Stimulated activated CD8-positive, alpha-beta memory T cell treated with anti-CD3 and anti-CD28 coated beads, Interleukin-12 subunit alpha, Interleukin-12 subunit beta, amount 100 ng/mL, for 4 hours (primary cell): Measurements from ENCODE around the gene B4GALT5.
"Not testable (repeated sequence)": the region's sequence is repeated elsewhere in the genome, so short reads cannot be mapped to it uniquely, and the experiment has no call there.

Experiments
- DNase-seq: peaks from one replicate; pipeline ENCODE4 v3.0.0-alpha.2; 2020; ENCODE audit warnings: low read depth

The B4GALT5 gene, protein sequence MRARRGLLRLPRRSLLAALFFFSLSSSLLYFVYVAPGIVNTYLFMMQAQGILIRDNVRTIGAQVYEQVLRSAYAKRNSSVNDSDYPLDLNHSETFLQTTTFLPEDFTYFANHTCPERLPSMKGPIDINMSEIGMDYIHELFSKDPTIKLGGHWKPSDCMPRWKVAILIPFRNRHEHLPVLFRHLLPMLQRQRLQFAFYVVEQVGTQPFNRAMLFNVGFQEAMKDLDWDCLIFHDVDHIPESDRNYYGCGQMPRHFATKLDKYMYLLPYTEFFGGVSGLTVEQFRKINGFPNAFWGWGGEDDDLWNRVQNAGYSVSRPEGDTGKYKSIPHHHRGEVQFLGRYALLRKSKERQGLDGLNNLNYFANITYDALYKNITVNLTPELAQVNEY

GRCh38 chr20:49713753-49714712, at the start of gene B4GALT5:
Gene B4GALT5, minus strand, starts transcription at chr20:49713878. Its CDS starts 188 bp downstream, at chr20:49713690.
- peak; percentile 62 for DNase-seq

- DNase-seq = no peak
Observed at GRCh38 chr20:49762940-49763766, 49.5 kb upstream of the B4GALT5 start.

DNA sequence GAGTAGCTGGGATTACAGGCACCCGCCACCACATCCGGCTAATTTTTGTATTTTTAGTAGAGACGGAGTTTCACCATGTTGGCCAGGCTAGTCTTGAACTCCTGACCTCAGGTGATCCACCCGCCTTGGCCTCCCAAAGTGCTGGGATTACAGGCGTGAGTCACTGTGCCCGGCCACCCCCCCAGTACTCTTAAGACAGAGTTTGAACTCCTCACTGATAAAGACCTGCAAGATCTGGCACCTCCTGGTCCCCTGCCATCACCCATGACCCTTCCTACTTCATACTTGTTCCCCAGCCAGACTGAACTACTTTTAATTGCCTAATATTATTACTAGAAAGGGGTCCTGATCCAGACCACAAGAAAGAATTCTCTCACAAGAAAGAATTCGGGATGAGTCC, 48.2 kb upstream of the B4GALT5 start:
- DNase-seq = not testable (repeated sequence)

DNA sequence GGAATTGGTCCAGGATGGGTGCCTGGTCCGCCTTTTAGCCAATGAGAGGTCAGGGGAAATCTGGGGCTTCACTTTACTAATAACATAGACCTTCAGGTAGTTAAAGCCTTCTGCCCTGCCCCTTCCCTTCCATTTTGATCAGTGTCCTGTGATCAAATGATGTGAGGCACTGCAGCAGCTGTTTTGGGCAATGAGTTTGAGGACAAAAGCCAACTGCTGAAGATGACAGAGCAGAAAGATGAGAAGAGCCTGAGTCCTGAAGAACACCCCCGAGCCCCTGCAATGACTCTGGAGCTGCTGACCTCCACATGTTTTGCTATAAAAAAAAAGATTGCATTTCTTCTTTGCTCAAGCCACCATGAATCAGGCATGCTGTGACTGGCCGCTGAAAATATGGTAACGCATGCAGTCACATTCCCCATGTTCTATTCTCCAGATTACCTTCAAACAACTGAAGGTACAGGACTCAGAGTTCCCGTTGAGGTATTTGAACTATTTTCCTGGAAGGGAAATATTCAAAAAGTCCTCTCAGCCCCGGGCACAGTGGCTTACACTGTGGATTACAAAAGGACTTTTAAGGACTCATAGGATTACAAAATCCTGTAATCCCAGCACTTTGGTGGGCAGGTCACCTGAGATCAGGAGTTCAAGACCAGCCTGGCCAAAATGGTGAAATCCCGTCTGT, 45.7 kb upstream of the B4GALT5 start:
- no peak for DNase-seq

- DNase-seq = no peak
Observed at GRCh38 chr20:49758781-49759180, 45.1 kb upstream of the B4GALT5 start.

DNA sequence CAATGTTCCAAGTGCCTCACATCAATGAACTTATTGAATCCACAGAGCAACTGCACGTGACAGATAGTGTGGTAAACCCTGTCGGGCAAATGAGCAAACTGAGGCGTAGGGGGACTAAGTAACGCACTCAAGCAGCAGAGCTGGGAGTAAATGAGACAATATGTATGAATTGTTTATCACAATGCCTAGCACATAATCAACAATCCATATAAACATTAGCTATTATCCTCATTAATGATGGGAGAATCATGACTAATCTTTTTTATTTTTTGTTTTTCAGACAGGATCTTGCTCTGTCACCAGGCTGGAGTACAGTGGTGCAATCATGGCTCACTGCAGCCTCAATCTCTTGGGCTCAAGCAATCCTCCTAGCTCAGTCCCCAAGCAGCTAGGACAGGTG, 43.9 kb upstream of the B4GALT5 start:
- no peak for DNase-seq

GRCh38 chr20:49756241-49756640, 42.6 kb upstream of the B4GALT5 start:
- no peak for DNase-seq

- no peak for DNase-seq
Observed at GRCh38 chr20:49754596-49754995, 40.9 kb upstream of the B4GALT5 start.

DNA sequence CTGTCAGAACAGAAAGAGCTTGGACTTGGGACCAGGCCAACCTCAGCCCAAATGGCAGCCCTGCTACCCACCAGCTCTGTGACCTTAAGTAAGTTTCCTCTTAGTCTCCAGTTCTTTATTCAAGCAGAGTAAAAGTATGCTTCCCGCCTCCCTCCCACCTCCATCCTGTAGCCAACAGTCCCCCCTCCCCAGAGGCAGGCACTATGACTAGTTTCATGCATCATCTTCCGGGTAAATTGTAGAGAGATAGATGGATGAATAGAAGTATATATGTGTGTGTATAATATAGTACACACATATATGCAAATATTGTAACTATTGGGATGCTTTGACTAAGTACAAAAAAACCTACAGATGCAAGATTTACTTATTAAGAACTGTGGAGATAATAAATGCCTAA, 39.5 kb upstream of the B4GALT5 start:
- no peak for DNase-seq

DNA sequence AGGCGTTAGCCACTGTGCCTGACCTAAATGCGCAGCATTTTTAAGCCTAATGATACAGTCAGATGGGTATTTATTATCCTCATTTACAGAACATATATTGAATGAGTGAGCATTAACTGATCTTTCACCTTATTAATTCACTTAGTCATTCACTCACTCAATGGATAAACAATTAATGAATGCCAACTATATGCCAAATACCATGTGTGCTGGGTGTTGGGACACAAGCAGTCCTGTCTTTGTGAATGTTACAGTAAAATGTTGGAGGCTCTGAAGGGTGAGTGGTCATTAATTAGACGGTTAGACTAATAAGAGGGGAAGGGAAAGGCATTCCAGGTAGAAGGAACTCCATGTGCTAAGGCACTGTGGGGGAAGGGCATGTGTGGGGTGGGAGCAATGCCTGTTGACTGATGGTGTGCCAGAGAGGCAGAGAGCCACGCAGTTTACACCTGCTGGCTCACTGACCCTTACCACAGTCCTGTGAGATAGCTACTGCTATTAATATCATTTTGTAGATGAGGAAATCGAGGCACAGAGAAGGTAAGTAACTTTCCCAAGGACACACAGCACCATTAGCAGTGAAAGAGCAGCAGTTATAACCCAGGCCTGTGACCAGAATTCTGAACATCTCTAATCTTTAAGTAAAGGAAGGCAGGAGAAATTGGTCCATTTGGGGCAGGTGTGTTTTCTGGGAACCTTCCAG, 38.7 kb upstream of the B4GALT5 start:
- DNase-seq = no peak

GRCh38 chr20:49751397-49751736, 37.7 kb upstream of the B4GALT5 start:
- DNase-seq = no peak

- no peak for DNase-seq
Observed at GRCh38 chr20:49750611-49751396, 37.1 kb upstream of the B4GALT5 start.

DNA sequence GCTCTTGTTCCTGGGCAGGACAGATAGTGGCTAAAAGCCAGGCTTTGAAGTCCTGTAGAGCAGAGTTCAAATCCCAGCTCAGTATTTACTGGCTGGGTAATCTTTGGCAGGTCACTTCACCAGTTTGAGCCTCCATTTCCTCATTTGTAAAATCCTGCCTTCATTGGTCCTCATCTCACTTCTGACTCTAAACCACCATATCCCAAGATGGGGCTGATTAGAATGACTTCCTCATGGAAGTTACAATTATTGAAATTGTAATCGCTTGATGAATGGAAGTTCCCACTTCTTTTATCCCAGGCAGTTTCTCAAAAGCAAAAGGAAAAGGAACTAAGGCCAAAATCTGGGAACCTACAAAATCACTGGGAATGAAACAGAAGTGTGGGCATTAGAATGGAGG, 35.9 kb upstream of the B4GALT5 start:
- DNase-seq = no peak

DNA sequence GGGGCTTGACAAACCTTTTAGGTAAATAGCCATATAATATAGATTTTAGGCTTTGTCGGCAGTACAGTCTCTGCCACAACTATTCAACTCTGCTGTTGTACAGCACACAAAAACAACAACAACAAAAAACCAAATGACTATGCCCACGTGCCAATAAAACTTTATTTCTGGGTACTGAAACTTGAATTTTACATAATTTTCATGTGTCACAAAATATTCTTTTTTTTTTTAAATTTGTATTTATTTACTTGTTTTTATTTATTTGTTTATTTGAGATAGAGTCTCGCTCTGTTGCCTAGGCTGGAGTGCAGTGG, 34.8 kb upstream of the B4GALT5 start:
- no peak for DNase-seq

DNA sequence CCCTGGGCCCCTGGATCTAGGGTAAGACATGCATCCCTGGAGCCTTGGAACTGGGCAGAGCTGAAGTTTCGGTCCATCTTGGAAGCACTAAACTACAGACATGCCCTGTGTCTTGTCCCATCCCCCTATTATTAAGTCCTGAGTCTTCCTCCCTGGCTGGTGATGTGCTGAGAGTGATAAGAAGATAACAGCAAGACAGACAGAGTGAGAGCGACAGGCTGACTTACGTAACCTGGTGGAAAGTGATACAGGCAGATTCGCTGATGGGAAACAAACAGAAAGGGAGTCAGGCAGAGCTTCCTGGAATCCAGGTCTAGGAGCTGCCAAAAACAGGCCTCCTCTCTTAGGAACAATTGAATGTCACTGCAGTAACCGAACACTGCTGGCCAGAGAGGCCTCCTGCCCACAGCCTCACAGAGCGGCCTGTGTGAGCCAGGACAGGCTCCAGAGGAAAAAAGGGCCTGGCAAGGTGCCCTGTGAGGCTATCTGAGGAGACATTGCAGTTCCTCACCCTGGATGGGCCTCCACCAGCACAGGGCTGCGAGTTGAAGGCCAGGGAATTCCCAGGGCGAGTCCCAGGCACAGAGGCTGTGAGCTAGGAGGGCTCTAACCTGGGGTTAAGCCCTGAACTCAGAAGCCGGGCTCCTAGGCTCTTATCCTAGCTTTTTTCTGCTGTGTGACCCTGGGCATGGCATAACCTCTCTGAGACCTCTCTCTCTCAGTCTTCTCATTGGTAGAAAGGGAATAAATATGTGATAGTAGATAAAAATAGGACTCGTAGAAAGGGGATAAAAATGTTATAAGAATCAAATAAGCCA, 34.2 kb upstream of the B4GALT5 start:
- no peak for DNase-seq

- no peak for DNase-seq
Observed at GRCh38 chr20:49742948-49743347, 29.3 kb upstream of the B4GALT5 start.

GRCh38 chr20:49741977-49742376, 28.3 kb upstream of the B4GALT5 start:
- DNase-seq = no peak

- DNase-seq = no peak
Observed at GRCh38 chr20:49740807-49741206, 27.1 kb upstream of the B4GALT5 start.

DNA sequence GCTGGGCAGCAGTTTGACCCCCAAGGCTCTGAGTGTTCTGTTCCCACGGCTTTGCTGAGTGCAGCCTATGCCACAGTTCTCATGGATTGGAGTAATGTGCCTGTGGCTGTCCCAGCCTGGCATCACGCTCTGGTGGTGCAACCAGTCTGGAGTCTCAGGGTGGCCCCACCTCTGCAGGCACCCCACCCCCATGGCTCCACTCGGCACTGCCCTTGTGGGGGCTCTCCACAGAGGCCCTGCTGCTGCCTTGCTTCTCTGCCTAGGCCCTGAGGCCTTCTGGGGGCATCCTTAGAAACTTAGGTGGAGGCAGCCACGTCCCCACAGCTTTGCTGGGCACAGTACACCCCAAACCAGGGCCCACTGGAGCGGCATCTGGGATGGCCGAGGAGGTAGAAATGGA, 25.4 kb upstream of the B4GALT5 start:
- DNase-seq = no peak

DNA sequence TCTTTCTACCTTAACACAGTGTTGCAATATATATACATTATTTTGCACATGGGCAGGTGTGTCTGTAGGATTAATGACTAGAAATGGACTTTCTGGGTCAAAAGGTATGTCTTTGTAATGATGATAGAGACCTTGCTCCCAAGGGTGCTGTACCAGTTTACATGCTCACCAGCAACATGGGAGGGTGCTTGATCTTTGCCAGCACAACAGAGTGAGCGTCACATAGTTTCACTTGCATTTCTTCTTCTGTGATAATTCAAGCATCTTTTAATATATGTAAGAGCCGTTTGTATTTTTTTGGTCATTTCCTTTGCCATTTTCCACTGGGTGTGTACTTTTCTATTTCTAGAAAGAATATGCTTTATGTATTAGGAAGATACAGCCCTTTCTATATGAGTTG, 23.6 kb upstream of the B4GALT5 start:
- DNase-seq = no peak
